GM23338 (cell line): ENCODE results near the gene TOPAZ1. TPM values are rescaled to one million over a fixed set of nuclear protein-coding genes. Genes with fewer than 3 reads are reported as not detected.

Source experiments
- ATAC-seq: fragments of 200-7000 bp; cut with Tn5 transposase; 3 replicates; pipeline ENCODE4 v1.9.1; 2020
- DNase-seq: peaks from one replicate; pipeline ENCODE4 v3.0.0-alpha.2; 2015; ENCODE audit warnings: low spot score
- H2AFZ ChIP-seq: fragments of 200-600 bp; sonication (generic); 2 replicates; pipeline ENCODE4 v1.8.0; 2016; ENCODE audit warnings: antibody characterized with exemption, mild to moderate bottlenecking, moderate library complexity
- H3F3A ChIP-seq: fragments of 200-600 bp; sonication (generic); replicated peaks from 2 replicates; pipeline ENCODE4 v1.8.0; 2017; ENCODE audit warnings: antibody characterized with exemption, mixed run types, low read depth
- H3K27ac ChIP-seq: fragments of 200-600 bp; sonication (generic); 2 replicates; pipeline ENCODE4 v1.6.1; 2016; ENCODE audit warnings: low read depth
- H3K27me3 ChIP-seq: fragments of 200-600 bp; sonication (generic); 2 replicates; pipeline ENCODE4 v1.8.0; 2016; ENCODE audit warnings: mild to moderate bottlenecking, mixed run types, moderate library complexity; ENCODE audit not compliant: insufficient read depth
- H3K36me3 ChIP-seq: fragments of 200-600 bp; sonication (generic); 2 replicates; pipeline ENCODE4 v1.8.0; 2016; ENCODE audit warnings: mild to moderate bottlenecking; ENCODE audit not compliant: insufficient read depth
- H3K4me1 ChIP-seq: fragments of 200-600 bp; sonication (generic); 2 replicates; pipeline ENCODE4 v1.8.0; 2016; ENCODE audit warnings: mild to moderate bottlenecking, moderate library complexity; ENCODE audit not compliant: insufficient read depth
- H3K4me2 ChIP-seq: fragments of 200-600 bp; sonication (generic); 2 replicates; pipeline ENCODE4 v1.7.1; 2017; ENCODE audit warnings: mixed run types
- H3K4me3 ChIP-seq: fragments of 200-600 bp; sonication (generic); 2 replicates; pipeline ENCODE4 v1.6.1; 2016; ENCODE audit warnings: mixed run types
- H3K79me2 ChIP-seq: fragments of 200-600 bp; sonication (generic); replicated peaks from 2 replicates; pipeline ENCODE4 v1.8.0; 2017; ENCODE audit warnings: mild to moderate bottlenecking; ENCODE audit not compliant: insufficient read depth
- H3K9me2 ChIP-seq: fragments of 200-600 bp; sonication (generic); 2 replicates; pipeline ENCODE4 v1.8.0; 2017; ENCODE audit not compliant: insufficient read depth
- H4K20me1 ChIP-seq: fragments of 200-600 bp; sonication (generic); replicated peaks from 2 replicates; pipeline ENCODE4 v1.8.0; 2017; ENCODE audit warnings: mild to moderate bottlenecking; ENCODE audit not compliant: insufficient read depth
- H3K27ac Mint-ChIP-seq: 2 replicates; pipeline ENCODE4 v1.8.0; 2020; ENCODE audit warnings: inconsistent platforms, mild to moderate bottlenecking, moderate library complexity, mixed read lengths
- H3K27me3 Mint-ChIP-seq: 3 replicates; pipeline ENCODE4 v1.8.0; 2022; ENCODE audit warnings: low read depth, mild to moderate bottlenecking, moderate library complexity, mixed read lengths, inconsistent platforms; ENCODE audit not compliant: insufficient read depth, poor library complexity
- H3K36me3 Mint-ChIP-seq: 3 replicates; pipeline ENCODE4 v1.8.0; 2021; ENCODE audit warnings: low read depth, mild to moderate bottlenecking, inconsistent platforms, moderate library complexity, mixed read lengths
- H3K4me1 Mint-ChIP-seq: 3 replicates; pipeline ENCODE4 v1.8.0; 2020; ENCODE audit warnings: mild to moderate bottlenecking, inconsistent platforms, mixed read lengths
- H3K4me3 Mint-ChIP-seq: 3 replicates; pipeline ENCODE4 v1.8.0; 2021; ENCODE audit warnings: moderate library complexity, mild to moderate bottlenecking, inconsistent platforms, mixed read lengths
- H3K9me3 Mint-ChIP-seq: 3 replicates; pipeline ENCODE4 v1.8.0; 2020; ENCODE audit warnings: moderate library complexity, mild to moderate bottlenecking, inconsistent platforms, mixed read lengths
- CREB1 ChIP-seq: fragments of 250-450 bp; sonication (Bioruptor Pico); IDR thresholded peaks from 2 replicates; pipeline ENCODE4 v1.5.0; 2020; ENCODE audit warnings: low read depth, mild to moderate bottlenecking, moderate library complexity
- EZH2 ChIP-seq: fragments of 200-600 bp; sonication (generic); IDR thresholded peaks from one replicate; pipeline ENCODE4 v1.8.0; 2017; ENCODE audit warnings: antibody characterized with exemption, mild to moderate bottlenecking, low read depth; ENCODE audit not compliant: unreplicated experiment
- EZH2phosphoT487 ChIP-seq: fragments of 200-600 bp; sonication (generic); IDR thresholded peaks from one replicate; pipeline ENCODE4 v1.8.1; 2018; ENCODE audit warnings: antibody characterized with exemption; ENCODE audit not compliant: unreplicated experiment
- JUNB ChIP-seq: IDR thresholded peaks from one replicate; pipeline ENCODE4 v1.6.1; 2016; ENCODE audit warnings: antibody characterized with exemption; ENCODE audit not compliant: unreplicated experiment
- NANOG ChIP-seq: IDR thresholded peaks from 2 replicates; pipeline ENCODE4 v1.6.1; 2016; ENCODE audit warnings: antibody characterized with exemption, borderline replicate concordance
- POLR2AphosphoS5 ChIP-seq: IDR thresholded peaks from 2 replicates; pipeline ENCODE4 v1.6.1; 2016; ENCODE audit warnings: antibody characterized with exemption, low read depth
- STAT1 ChIP-seq: IDR thresholded peaks from one replicate; pipeline ENCODE4 v1.6.1; 2016; ENCODE audit warnings: antibody characterized with exemption; ENCODE audit not compliant: unreplicated experiment
- ZNF114 ChIP-seq: fragments of 250-450 bp; sonication (Bioruptor Pico); IDR thresholded peaks from 2 replicates; pipeline ENCODE4 v1.5.0; 2020; ENCODE audit warnings: mild to moderate bottlenecking, moderate library complexity
- ZNF331 ChIP-seq: fragments of 250-450 bp; sonication (Bioruptor Pico); IDR thresholded peaks from 2 replicates; pipeline ENCODE4 v1.5.0; 2020; ENCODE audit warnings: low read depth, mild to moderate bottlenecking, moderate library complexity
- polyA plus RNA-seq: library from polyadenylated mRNA; unstranded; fragments of >200 nt; fragmentation: Nextera tagmentation; extraction: Ambion mirVana; gene quantifications from 2 replicates; pipeline ENCODE4 v1.2.1, GENCODE V29; 2016
- total RNA-seq: library from RNA; depleted of rRNA; stranded (reverse); fragments of >200 nt; shearing (Covaris generic); gene quantifications from 2 replicates; pipeline ENCODE4 v1.2.3, GENCODE V29; 2014
- TF ChIP-seq, protein P1 (sequence below): fragments of 250-450 bp; sonication (Bioruptor Pico); IDR thresholded peaks from 2 replicates; pipeline ENCODE4 v1.5.0; 2020; ENCODE audit warnings: mild to moderate bottlenecking, moderate library complexity
- TF ChIP-seq, protein P2 (sequence below): IDR thresholded peaks from 2 replicates; pipeline ENCODE4 v1.6.1; 2016; ENCODE audit warnings: antibody characterized with exemption
- TF ChIP-seq, protein P3 (sequence below): IDR thresholded peaks from one replicate; pipeline ENCODE4 v1.6.1; 2018; ENCODE audit warnings: antibody characterized with exemption; ENCODE audit not compliant: unreplicated experiment
- TF ChIP-seq, protein P4 (sequence below), 2 experiments: fragments of 200-600 bp in 1 of 2; sonication (generic) in 1 of 2; conservative IDR thresholded peaks; 2 replicates each; pipeline versions ENCODE4 v1.5.1 to v1.6.1; 2016 to 2017; ENCODE audit warnings: antibody characterized with exemption in 2 of 2, low read depth in 2 of 2, mild to moderate bottlenecking in 2 of 2, moderate library complexity in 1 of 2

TOPAZ1 gene
- total and polyA plus RNA-seq, 2 experiments from 2014 or later, result not detected

DNA sequence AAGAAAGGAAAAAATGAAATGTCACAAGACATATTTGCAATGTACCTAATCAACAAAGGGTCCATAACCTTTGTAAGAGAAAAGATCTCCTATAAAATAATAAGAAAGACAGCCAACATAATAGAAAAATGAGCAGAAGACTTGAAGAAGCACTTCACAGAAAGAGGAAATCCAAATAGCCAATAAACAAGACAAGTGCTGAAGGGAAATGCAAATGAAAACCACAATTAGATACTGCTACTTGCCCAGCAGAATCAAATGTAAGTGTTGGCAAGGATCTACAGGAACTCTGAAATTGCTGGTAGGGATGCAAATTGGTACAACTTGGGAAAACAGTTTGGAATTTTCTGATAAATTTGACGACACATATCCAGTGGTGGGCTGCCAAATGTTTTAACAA lies 15.1 kb upstream of the TOPAZ1 start:
- Histone ChIP-seq H3K36me3 (no peaks in the 10 kb centered on the region), H2AFZ (no peak overlapping the region), H3K4me1 (no peaks in the 10 kb centered on the region), H3K79me2 (no peaks in the 10 kb centered on the region), H3K9me2 (no peaks in the 10 kb centered on the region), H3K4me2 (no peak overlapping the region), H4K20me1 (no peaks in the 10 kb centered on the region), H3F3A (no peaks in the 10 kb centered on the region), H3K4me3 (no peak overlapping the region), H3K27ac (no peak overlapping the region), H3K27me3 (no peaks in the 10 kb centered on the region)
- Mint-ChIP-seq H3K4me3 (no peak overlapping the region), H3K27me3 (no peaks in the 10 kb centered on the region), H3K27ac (no peak overlapping the region), H3K4me1 (no peaks in the 10 kb centered on the region; the same call in 2 of the 3 replicates), H3K36me3 (no peaks in the 10 kb centered on the region), H3K9me3 (no peaks in the 10 kb centered on the region; the same call in 2 of the 3 replicates)
- DNase-seq, result no peak
- TF ChIP-seq ZNF114 (CRISPR knock-in tag) (no peak), JUNB (no peak), STAT1 (no peak), EZH2 (no peak), NANOG (no peak), EZH2phosphoT487 (no peak), POLR2AphosphoS5 (no peak), ZNF331 (CRISPR knock-in tag) (no peak), CREB1 (no peak)
- TF ChIP-seq, protein P1, sequence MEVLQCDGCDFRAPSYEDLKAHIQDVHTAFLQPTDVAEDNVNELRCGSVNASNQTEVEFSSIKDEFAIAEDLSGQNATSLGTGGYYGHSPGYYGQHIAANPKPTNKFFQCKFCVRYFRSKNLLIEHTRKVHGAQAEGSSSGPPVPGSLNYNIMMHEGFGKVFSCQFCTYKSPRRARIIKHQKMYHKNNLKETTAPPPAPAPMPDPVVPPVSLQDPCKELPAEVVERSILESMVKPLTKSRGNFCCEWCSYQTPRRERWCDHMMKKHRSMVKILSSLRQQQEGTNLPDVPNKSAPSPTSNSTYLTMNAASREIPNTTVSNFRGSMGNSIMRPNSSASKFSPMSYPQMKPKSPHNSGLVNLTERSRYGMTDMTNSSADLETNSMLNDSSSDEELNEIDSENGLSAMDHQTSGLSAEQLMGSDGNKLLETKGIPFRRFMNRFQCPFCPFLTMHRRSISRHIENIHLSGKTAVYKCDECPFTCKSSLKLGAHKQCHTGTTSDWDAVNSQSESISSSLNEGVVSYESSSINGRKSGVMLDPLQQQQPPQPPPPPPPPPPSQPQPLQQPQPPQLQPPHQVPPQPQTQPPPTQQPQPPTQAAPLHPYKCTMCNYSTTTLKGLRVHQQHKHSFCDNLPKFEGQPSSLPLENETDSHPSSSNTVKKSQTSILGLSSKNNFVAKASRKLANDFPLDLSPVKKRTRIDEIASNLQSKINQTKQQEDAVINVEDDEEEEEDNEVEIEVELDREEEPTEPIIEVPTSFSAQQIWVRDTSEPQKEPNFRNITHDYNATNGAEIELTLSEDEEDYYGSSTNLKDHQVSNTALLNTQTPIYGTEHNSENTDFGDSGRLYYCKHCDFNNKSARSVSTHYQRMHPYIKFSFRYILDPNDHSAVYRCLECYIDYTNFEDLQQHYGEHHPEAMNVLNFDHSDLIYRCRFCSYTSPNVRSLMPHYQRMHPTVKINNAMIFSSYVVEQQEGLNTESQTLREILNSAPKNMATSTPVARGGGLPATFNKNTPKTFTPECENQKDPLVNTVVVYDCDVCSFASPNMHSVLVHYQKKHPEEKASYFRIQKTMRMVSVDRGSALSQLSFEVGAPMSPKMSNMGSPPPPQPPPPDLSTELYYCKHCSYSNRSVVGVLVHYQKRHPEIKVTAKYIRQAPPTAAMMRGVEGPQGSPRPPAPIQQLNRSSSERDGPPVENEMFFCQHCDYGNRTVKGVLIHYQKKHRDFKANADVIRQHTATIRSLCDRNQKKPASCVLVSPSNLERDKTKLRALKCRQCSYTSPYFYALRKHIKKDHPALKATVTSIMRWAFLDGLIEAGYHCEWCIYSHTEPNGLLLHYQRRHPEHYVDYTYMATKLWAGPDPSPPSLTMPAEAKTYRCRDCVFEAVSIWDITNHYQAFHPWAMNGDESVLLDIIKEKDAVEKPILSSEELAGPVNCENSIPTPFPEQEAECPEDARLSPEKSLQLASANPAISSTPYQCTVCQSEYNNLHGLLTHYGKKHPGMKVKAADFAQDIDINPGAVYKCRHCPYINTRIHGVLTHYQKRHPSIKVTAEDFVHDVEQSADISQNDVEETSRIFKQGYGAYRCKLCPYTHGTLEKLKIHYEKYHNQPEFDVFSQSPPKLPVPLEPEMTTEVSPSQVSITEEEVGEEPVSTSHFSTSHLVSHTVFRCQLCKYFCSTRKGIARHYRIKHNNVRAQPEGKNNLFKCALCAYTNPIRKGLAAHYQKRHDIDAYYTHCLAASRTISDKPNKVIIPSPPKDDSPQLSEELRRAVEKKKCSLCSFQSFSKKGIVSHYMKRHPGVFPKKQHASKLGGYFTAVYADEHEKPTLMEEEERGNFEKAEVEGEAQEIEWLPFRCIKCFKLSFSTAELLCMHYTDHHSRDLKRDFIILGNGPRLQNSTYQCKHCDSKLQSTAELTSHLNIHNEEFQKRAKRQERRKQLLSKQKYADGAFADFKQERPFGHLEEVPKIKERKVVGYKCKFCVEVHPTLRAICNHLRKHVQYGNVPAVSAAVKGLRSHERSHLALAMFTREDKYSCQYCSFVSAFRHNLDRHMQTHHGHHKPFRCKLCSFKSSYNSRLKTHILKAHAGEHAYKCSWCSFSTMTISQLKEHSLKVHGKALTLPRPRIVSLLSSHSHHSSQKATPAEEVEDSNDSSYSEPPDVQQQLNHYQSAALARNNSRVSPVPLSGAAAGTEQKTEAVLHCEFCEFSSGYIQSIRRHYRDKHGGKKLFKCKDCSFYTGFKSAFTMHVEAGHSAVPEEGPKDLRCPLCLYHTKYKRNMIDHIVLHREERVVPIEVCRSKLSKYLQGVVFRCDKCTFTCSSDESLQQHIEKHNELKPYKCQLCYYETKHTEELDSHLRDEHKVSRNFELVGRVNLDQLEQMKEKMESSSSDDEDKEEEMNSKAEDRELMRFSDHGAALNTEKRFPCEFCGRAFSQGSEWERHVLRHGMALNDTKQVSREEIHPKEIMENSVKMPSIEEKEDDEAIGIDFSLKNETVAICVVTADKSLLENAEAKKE, result no peak
- TF ChIP-seq, protein P2, sequence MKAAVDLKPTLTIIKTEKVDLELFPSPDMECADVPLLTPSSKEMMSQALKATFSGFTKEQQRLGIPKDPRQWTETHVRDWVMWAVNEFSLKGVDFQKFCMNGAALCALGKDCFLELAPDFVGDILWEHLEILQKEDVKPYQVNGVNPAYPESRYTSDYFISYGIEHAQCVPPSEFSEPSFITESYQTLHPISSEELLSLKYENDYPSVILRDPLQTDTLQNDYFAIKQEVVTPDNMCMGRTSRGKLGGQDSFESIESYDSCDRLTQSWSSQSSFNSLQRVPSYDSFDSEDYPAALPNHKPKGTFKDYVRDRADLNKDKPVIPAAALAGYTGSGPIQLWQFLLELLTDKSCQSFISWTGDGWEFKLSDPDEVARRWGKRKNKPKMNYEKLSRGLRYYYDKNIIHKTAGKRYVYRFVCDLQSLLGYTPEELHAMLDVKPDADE, result no peak
- TF ChIP-seq, protein P3, sequence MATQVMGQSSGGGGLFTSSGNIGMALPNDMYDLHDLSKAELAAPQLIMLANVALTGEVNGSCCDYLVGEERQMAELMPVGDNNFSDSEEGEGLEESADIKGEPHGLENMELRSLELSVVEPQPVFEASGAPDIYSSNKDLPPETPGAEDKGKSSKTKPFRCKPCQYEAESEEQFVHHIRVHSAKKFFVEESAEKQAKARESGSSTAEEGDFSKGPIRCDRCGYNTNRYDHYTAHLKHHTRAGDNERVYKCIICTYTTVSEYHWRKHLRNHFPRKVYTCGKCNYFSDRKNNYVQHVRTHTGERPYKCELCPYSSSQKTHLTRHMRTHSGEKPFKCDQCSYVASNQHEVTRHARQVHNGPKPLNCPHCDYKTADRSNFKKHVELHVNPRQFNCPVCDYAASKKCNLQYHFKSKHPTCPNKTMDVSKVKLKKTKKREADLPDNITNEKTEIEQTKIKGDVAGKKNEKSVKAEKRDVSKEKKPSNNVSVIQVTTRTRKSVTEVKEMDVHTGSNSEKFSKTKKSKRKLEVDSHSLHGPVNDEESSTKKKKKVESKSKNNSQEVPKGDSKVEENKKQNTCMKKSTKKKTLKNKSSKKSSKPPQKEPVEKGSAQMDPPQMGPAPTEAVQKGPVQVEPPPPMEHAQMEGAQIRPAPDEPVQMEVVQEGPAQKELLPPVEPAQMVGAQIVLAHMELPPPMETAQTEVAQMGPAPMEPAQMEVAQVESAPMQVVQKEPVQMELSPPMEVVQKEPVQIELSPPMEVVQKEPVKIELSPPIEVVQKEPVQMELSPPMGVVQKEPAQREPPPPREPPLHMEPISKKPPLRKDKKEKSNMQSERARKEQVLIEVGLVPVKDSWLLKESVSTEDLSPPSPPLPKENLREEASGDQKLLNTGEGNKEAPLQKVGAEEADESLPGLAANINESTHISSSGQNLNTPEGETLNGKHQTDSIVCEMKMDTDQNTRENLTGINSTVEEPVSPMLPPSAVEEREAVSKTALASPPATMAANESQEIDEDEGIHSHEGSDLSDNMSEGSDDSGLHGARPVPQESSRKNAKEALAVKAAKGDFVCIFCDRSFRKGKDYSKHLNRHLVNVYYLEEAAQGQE, result no peak
- TF ChIP-seq, protein P4, sequence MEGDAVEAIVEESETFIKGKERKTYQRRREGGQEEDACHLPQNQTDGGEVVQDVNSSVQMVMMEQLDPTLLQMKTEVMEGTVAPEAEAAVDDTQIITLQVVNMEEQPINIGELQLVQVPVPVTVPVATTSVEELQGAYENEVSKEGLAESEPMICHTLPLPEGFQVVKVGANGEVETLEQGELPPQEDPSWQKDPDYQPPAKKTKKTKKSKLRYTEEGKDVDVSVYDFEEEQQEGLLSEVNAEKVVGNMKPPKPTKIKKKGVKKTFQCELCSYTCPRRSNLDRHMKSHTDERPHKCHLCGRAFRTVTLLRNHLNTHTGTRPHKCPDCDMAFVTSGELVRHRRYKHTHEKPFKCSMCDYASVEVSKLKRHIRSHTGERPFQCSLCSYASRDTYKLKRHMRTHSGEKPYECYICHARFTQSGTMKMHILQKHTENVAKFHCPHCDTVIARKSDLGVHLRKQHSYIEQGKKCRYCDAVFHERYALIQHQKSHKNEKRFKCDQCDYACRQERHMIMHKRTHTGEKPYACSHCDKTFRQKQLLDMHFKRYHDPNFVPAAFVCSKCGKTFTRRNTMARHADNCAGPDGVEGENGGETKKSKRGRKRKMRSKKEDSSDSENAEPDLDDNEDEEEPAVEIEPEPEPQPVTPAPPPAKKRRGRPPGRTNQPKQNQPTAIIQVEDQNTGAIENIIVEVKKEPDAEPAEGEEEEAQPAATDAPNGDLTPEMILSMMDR (conservative IDR thresholded peaks at IDR 0.05; ENCODE audit: low read depth in 2 of 2), result no peak
- ATAC-seq, result no peak
